K562 (cell line): ENCODE measurements around the gene ARFGAP1. TPM values are rescaled to one million over a fixed set of nuclear protein-coding genes. Genes with fewer than 3 reads are reported as not detected.

Source experiments
- ATAC-seq: fragments of 200-7000 bp; cut with Tn5 transposase; 3 replicates; pipeline ENCODE4 v1.9.1; 2020; ENCODE audit warnings: moderate library complexity
- BruUV-seq: library from RNA; stranded (reverse); fragments of 400-500 nt; replicated peaks from 2 replicates; lab custom pipeline; 2021; lab: Mats Ljungman, UMichigan
- CTCF ChIA-PET: fragments of 300-600 bp; formaldehyde crosslinking; extraction: SDS; loops from one replicate; lab custom pipeline; 2021; ENCODE audit warnings: low intra/inter-chr PET ratio; lab: Yijun Ruan, JAX
- POLR2A ChIA-PET: fragments of 300-600, 350-650 bp; sonication (Branson Sonifier 250); formaldehyde crosslinking; extraction: SDS; loops from one replicate; lab custom pipeline; 2021; ENCODE audit warnings: antibody characterized with exemption, inconsistent platforms; lab: Yijun Ruan, JAX
- DNase-seq, 4 experiments: peaks; one replicate each; pipeline versions ENCODE4 v3.0.0 to v3.0.0-alpha.2; 2011 to 2018; ENCODE audit warnings: low spot score in 3 of 4, mixed read lengths in 3 of 4; ENCODE audit errors: extremely low read depth in 1 of 4
- FAIRE-seq: peaks from 2 replicates; lab custom pipeline; 2011; peaks lifted over from hg19 to GRCh38; lab: Jason Lieb, UNC
- H2AFZ ChIP-seq: 2 replicates; pipeline ENCODE4 v1.6.0; 2011; ENCODE audit warnings: low read depth, low read length, control low read depth, inconsistent platforms
- H3K27ac ChIP-seq: fragments of 200-600 bp; 3 replicates; pipeline ENCODE4 v1.8.0; 2011; ENCODE audit warnings: low read depth, mild to moderate bottlenecking, control low read depth, inconsistent platforms, low read length, moderate library complexity, mixed read lengths; ENCODE audit errors: extremely low read depth
- H3K27me3 ChIP-seq, 2 experiments: fragments of 300-600 bp in 1 of 2; 2 replicates in 1 of 2; 3 replicates in 1 of 2; pipeline versions ENCODE4 v1.6.0 to v1.8.0; 2011; ENCODE audit warnings: inconsistent platforms in 2 of 2, low read length in 2 of 2, mild to moderate bottlenecking in 1 of 2, mixed read lengths in 1 of 2, moderate library complexity in 1 of 2; ENCODE audit not compliant: control insufficient read depth in 2 of 2, insufficient read depth in 2 of 2
- H3K36me3 ChIP-seq: fragments of 300-600 bp; 3 replicates; pipeline ENCODE4 v1.8.0; 2011; ENCODE audit warnings: mild to moderate bottlenecking, low read length, inconsistent platforms; ENCODE audit not compliant: control insufficient read depth, insufficient read depth
- H3K4me1 ChIP-seq, 2 experiments: fragments of 200-600 bp in 1 of 2; replicated peaks in 1 of 2; 2 replicates in 1 of 2; 3 replicates in 1 of 2; pipeline versions ENCODE4 v1.5.1 to v1.8.0; 2011; ENCODE audit warnings: inconsistent platforms in 2 of 2, low read length in 2 of 2, mild to moderate bottlenecking in 1 of 2, mixed read lengths in 1 of 2, moderate library complexity in 1 of 2; ENCODE audit not compliant: control insufficient read depth in 2 of 2, insufficient read depth in 2 of 2
- H3K4me2 ChIP-seq: 2 replicates; pipeline ENCODE4 v1.6.1; 2011; ENCODE audit warnings: low read length, control low read depth, inconsistent platforms, mixed read lengths; ENCODE audit not compliant: insufficient read depth
- H3K4me3 ChIP-seq: fragments of 200-600 bp; sonication (generic), shearing (Covaris generic); 2 replicates; pipeline ENCODE4 v1.5.1; 2016; ENCODE audit warnings: control low read depth, inconsistent platforms
- H3K79me2 ChIP-seq: fragments of 200-600 bp; 3 replicates; pipeline ENCODE4 v1.8.0; 2011; ENCODE audit warnings: low read length, inconsistent platforms; ENCODE audit not compliant: control insufficient read depth, insufficient read depth
- H3K9ac ChIP-seq, 2 experiments: 2 replicates each; pipeline versions ENCODE4 v1.6.0 to v1.6.1; 2011; ENCODE audit warnings: low read depth in 2 of 2, low read length in 2 of 2, control low read depth in 1 of 2, inconsistent platforms in 1 of 2, mild to moderate bottlenecking in 1 of 2, mixed read lengths in 1 of 2; ENCODE audit not compliant: insufficient read depth in 1 of 2
- H3K9me1 ChIP-seq: one replicate; pipeline ENCODE4 v1.6.0; 2011; ENCODE audit warnings: inconsistent platforms, mild to moderate bottlenecking, low read length, moderate library complexity; ENCODE audit not compliant: control insufficient read depth, insufficient read depth
- H3K9me3 ChIP-seq: replicated peaks from 2 replicates; pipeline ENCODE4 v1.5.1; 2011; ENCODE audit warnings: low read depth, low read length, inconsistent platforms; ENCODE audit not compliant: control insufficient read depth, insufficient read depth
- H4K20me1 ChIP-seq: replicated peaks from 2 replicates; pipeline ENCODE4 v1.6.1; 2011; ENCODE audit warnings: low read length, inconsistent platforms, mixed read lengths; ENCODE audit not compliant: control insufficient read depth, insufficient read depth
- ATF7 ChIP-seq: fragments of 450-650 bp; IDR thresholded peaks from 2 replicates; pipeline ENCODE4 v1.7.1; 2014; ENCODE audit warnings: mild to moderate bottlenecking, moderate library complexity
- DDX20 ChIP-seq: fragments of 450-650 bp; IDR thresholded peaks from 2 replicates; pipeline ENCODE4 v1.6.1; 2016; ENCODE audit warnings: missing genetic modification characterization, low read depth, mild to moderate bottlenecking, missing compliant biosample characterization, moderate library complexity
- FOXA1 ChIP-seq: fragments of 450-650 bp; IDR thresholded peaks from 2 replicates; pipeline ENCODE4 v1.6.1; 2016; ENCODE audit warnings: mild to moderate bottlenecking, borderline replicate concordance
- ZNF121 ChIP-seq: sonication (generic); formaldehyde crosslinking; conservative IDR thresholded peaks from 2 replicates; pipeline ENCODE4 v1.8.0; 2022; ENCODE audit warnings: missing genetic modification reagents
- WGBS: fragments of 100-300 bp; shearing (Covaris generic); methylation state at CpG from one replicate; pipeline ENCODE4 v1.1.6; 2016; ENCODE audit warnings: low coverage, mixed read lengths; ENCODE audit not compliant: insufficient coverage; ENCODE audit errors: missing lambda C conversion rate; 5-methylcytosine and 5-hydroxymethylcytosine counted together
- in situ Hi-C: fragments of 300-500 bp; cut with MboI; formaldehyde crosslinking; loops from 4 replicates; pipeline ENCODE4 v1.15.0; 2018; ENCODE audit warnings: inconsistent platforms, mixed read lengths
- intact Hi-C: fragments of 100-400 bp; cut with micrococcal nuclease; formaldehyde crosslinking; loops from 2 replicates; pipeline ENCODE4 v1.14.2; 2022
- polyA plus RNA-seq, 8 experiments: library from polyadenylated mRNA; depleted of rRNA in 4 of 8; stranded (reverse) in 5 of 8; unstranded in 3 of 8; fragments of >200 nt; fragmentation: Nextera tagmentation in 2 of 8; fragmentation: Illumina TruSeq in 1 of 8; extraction: Ambion mirVana in 2 of 8; extraction: Trizol in 1 of 8; gene quantifications; 2 replicates each; pipeline versions ENCODE4 v1.2.1 to v1.2.3, GENCODE V29; 2011 to 2014; ENCODE audit warnings: inconsistent platforms in 1 of 8, missing spikeins in 1 of 8
- total RNA-seq, 7 experiments: library from RNA; depleted of rRNA in 6 of 7; stranded (reverse); fragments of >200 nt in 6 of 7; fragmentation: Illumina TruSeq in 2 of 7; extraction: Trizol in 2 of 7; gene quantifications; 2 replicates each; pipeline versions ENCODE4 v1.2.1 to v1.2.3, GENCODE V29; 2011 to 2021; ENCODE audit warnings: low replicate concordance in 1 of 7

Gene ARFGAP1
- total and polyA plus RNA-seq, 9 of the 15 experiments (the other 6 are each of a cell fraction or from before 2014, with no cell fraction given), result 0.53 to 102 (median 33.5) TPM

- H3K9me1 ChIP-seq, result no peaks in the 10 kb centered on the region
- DNase-seq, result no peak
- no peak for ATAC-seq
- in situ Hi-C loops, result no loop called here
- H3K4me3 ChIP-seq, result no peak overlapping the region
- no peaks in the 10 kb centered on the region for H3K36me3 ChIP-seq
- H2AFZ ChIP-seq, result no peak overlapping the region
- H3K79me2 ChIP-seq, result no peaks in the 10 kb centered on the region
- no peak overlapping the region for H3K4me2 ChIP-seq
- no peak overlapping the region for H3K9ac ChIP-seq
- no peak overlapping the region for H3K27ac ChIP-seq
- WGBS, result 2% methylated on average over 6 of the region's 6 CpGs
- no peaks in the 10 kb centered on the region for H3K9me3 ChIP-seq
- intact Hi-C loops, result no loop called here
- ChIA-PET CTCF (interaction anchor here (0.6 kb wide), 1 partner anchor 8 kb away, joined by 3 read pairs; no protein-coding TSS in a partner anchor), POLR2A (interaction anchor here (0.6 to 1.1 kb wide), 3 partner anchors 13 to 178 kb away, joined by 3 to 5 read pairs (median 4); no protein-coding TSS in a partner anchor)
- no peak for TF ChIP-seq DDX20
- peak; percentile 93 for TF ChIP-seq ZNF121 (CRISPR knock-in tag)
- H4K20me1 ChIP-seq, result peaks cover 5% of the 10 kb centered on the region; the same call in 1 of the 2 replicates
- peaks cover 0 to 42% of the 10 kb centered on the region in 2 experiments; a peak in 2 of 5 replicates for H3K4me1 ChIP-seq
- BruUV-seq, result no TSS peak
- peaks cover 4 to 65% of the 10 kb centered on the region in 2 experiments; a peak in 3 of 5 replicates for H3K27me3 ChIP-seq
- no peak for FAIRE-seq
These were observed 44.4 kb downstream of the ARFGAP1 start for GRCh38 chr20:63317061-63317460.

- peaks cover 6 to 66% of the 10 kb centered on the region in 2 experiments; a peak in 4 of 5 replicates for H3K27me3 ChIP-seq
- peaks cover 5% of the 10 kb centered on the region; the same call in 1 of the 2 replicates for H4K20me1 ChIP-seq
- in situ Hi-C loops (no loop called here), intact Hi-C loops (no loop called here)
- no peak overlapping the region for H3K4me3 ChIP-seq
- WGBS, result under 1% methylated on average over 18 of the region's 18 CpGs
- H3K36me3 ChIP-seq, result no peaks in the 10 kb centered on the region
- H3K9ac ChIP-seq, result no peak overlapping the region; a peak in 1 of 4 replicates
- H3K27ac ChIP-seq, result no peak overlapping the region
- H3K9me1 ChIP-seq, result no peaks in the 10 kb centered on the region
- BruUV-seq, result no TSS peak
- TF ChIP-seq FOXA1, result no peak
- TF ChIP-seq ATF7, result no peak
- H3K79me2 ChIP-seq, result no peaks in the 10 kb centered on the region
- ATAC-seq (no peak), FAIRE-seq (no peak), DNase-seq (no peak)
- CTCF ChIA-PET, result no interaction called here
- H2AFZ ChIP-seq, result no peak overlapping the region
- no peaks in the 10 kb centered on the region for H3K9me3 ChIP-seq
- H3K4me2 ChIP-seq, result no peak overlapping the region
- peaks cover 0 to 42% of the 10 kb centered on the region in 2 experiments; a peak in 2 of 5 replicates for H3K4me1 ChIP-seq
- POLR2A ChIA-PET, result interaction anchor here (0.8 to 1.1 kb wide), 2 partner anchors 12 to 28 kb away, joined by 3 to 5 read pairs; no protein-coding TSS in a partner anchor
These were observed 45.1 kb downstream of the ARFGAP1 start for GRCh38 chr20:63317601-63318291.
